ENCODE results near the gene UNC5C.

GRCh38 chr4:95428291-95429070, 120.3 kb downstream of the UNC5C start:
- TF ChIP-seq, protein P1, sequence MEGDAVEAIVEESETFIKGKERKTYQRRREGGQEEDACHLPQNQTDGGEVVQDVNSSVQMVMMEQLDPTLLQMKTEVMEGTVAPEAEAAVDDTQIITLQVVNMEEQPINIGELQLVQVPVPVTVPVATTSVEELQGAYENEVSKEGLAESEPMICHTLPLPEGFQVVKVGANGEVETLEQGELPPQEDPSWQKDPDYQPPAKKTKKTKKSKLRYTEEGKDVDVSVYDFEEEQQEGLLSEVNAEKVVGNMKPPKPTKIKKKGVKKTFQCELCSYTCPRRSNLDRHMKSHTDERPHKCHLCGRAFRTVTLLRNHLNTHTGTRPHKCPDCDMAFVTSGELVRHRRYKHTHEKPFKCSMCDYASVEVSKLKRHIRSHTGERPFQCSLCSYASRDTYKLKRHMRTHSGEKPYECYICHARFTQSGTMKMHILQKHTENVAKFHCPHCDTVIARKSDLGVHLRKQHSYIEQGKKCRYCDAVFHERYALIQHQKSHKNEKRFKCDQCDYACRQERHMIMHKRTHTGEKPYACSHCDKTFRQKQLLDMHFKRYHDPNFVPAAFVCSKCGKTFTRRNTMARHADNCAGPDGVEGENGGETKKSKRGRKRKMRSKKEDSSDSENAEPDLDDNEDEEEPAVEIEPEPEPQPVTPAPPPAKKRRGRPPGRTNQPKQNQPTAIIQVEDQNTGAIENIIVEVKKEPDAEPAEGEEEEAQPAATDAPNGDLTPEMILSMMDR (conservative IDR thresholded peaks at IDR 0.05; ENCODE audit: low read depth, low read length): no peak
- no peak for TF ChIP-seq MAZ (IDR thresholded peaks at IDR 0.05; ENCODE audit: borderline replicate concordance, low read depth, low read length)
- no peak for TF ChIP-seq POLR2A (IDR thresholded peaks at IDR 0.05; ENCODE audit: low read depth, low read length)
- TF ChIP-seq SMC3 (IDR thresholded peaks at IDR 0.05; ENCODE audit: low read depth, low read length): no peak
- TF ChIP-seq MAFK (IDR thresholded peaks at IDR 0.05; ENCODE audit: low read depth, low read length): no peak
- TF ChIP-seq BHLHE40 (IDR thresholded peaks at IDR 0.05; ENCODE audit: low read depth, low read length): no peak
- TF ChIP-seq RAD21 (IDR thresholded peaks at IDR 0.05; ENCODE audit: low read length): no peak
- TF ChIP-seq MXI1 (IDR thresholded peaks at IDR 0.05; ENCODE audit: borderline replicate concordance, low read depth, low read length): no peak
- TF ChIP-seq CHD1 (IDR thresholded peaks at IDR 0.05; ENCODE audit: low read depth, low read length): no peak
- no peak for TF ChIP-seq RFX5 (IDR thresholded peaks at IDR 0.05; ENCODE audit: low read depth, low read length)
- TF ChIP-seq RCOR1 (IDR thresholded peaks at IDR 0.05; ENCODE audit: insufficient replicate concordance, low read length): no peak
- TF ChIP-seq USF2 (IDR thresholded peaks at IDR 0.05; ENCODE audit: low read depth, low read length): no peak
- TF ChIP-seq CEBPB (IDR thresholded peaks at IDR 0.05; ENCODE audit: low read depth, low read length): no peak
- TF ChIP-seq FOS (IDR thresholded peaks at IDR 0.05; ENCODE audit: low read depth, low read length): no peak
